H9 (cell line): Measurements from ENCODE around the gene LRR1. TPM values are rescaled to one million over a fixed set of nuclear protein-coding genes. Genes with fewer than 3 reads are reported as not detected.
A peak's percentile ranks its signal among the peaks of the same experiment; 100 is the strongest.

Source experiments
- DNase-seq: peaks from one replicate; pipeline ENCODE4 v3.0.0-alpha.2; 2017
- H2AFZ ChIP-seq: one replicate; pipeline ENCODE4 v1.6.1; 2013; ENCODE audit warnings: mild to moderate bottlenecking, low read length, control low read depth, moderate library complexity
- H2AK5ac ChIP-seq: 2 replicates; pipeline ENCODE4 v1.6.1; 2013; ENCODE audit warnings: low read length, control low read depth, mixed read lengths; ENCODE audit not compliant: insufficient read length
- H2BK120ac ChIP-seq: one replicate; pipeline ENCODE4 v1.6.1; 2013; ENCODE audit warnings: low read depth, mild to moderate bottlenecking, low read length, control low read depth, inconsistent platforms; ENCODE audit not compliant: poor library complexity, severe bottlenecking
- H2BK12ac ChIP-seq: 2 replicates; pipeline ENCODE4 v1.6.1; 2013; ENCODE audit warnings: low read length, control low read depth, mixed read lengths, low read depth; ENCODE audit not compliant: insufficient read length
- H2BK15ac ChIP-seq: 2 replicates; pipeline ENCODE4 v1.6.1; 2013; ENCODE audit warnings: low read depth, low read length, control low read depth
- H2BK20ac ChIP-seq: one replicate; pipeline ENCODE4 v1.6.1; 2013; ENCODE audit warnings: low read depth, mild to moderate bottlenecking, low read length, control low read depth, inconsistent platforms; ENCODE audit not compliant: poor library complexity, severe bottlenecking
- H2BK5ac ChIP-seq: 2 replicates; pipeline ENCODE4 v1.6.1; 2013; ENCODE audit warnings: low read length, control low read depth, mixed read lengths; ENCODE audit not compliant: insufficient read length
- H3K14ac ChIP-seq: 2 replicates; pipeline ENCODE4 v1.6.1; 2013; ENCODE audit warnings: low read length, control low read depth; ENCODE audit not compliant: insufficient read depth
- H3K18ac ChIP-seq: 2 replicates; pipeline ENCODE4 v1.6.1; 2013; ENCODE audit warnings: low read depth, mild to moderate bottlenecking, mixed read lengths, low read length, control low read depth; ENCODE audit not compliant: insufficient read length
- H3K23ac ChIP-seq: 2 replicates; pipeline ENCODE4 v1.6.1; 2013; ENCODE audit warnings: low read length, control low read depth, mixed read lengths, low read depth; ENCODE audit not compliant: insufficient read length
- H3K23me2 ChIP-seq: 2 replicates; pipeline ENCODE4 v1.6.1; 2013; ENCODE audit warnings: low read depth, mild to moderate bottlenecking, mixed read lengths, low read length, control low read depth; ENCODE audit not compliant: insufficient read length, poor library complexity, severe bottlenecking
- H3K27ac ChIP-seq: 2 replicates; pipeline ENCODE4 v1.5.1; 2013; ENCODE audit warnings: low read length, control low read depth, mixed read lengths, low read depth; ENCODE audit not compliant: insufficient read length
- H3K27me3 ChIP-seq: 2 replicates; pipeline ENCODE4 v1.6.1; 2013; ENCODE audit warnings: low read length, control low read depth, inconsistent platforms; ENCODE audit not compliant: insufficient read depth
- H3K4ac ChIP-seq: 2 replicates; pipeline ENCODE4 v1.6.1; 2013; ENCODE audit warnings: low read depth, mild to moderate bottlenecking, control low read depth, inconsistent platforms, low read length, moderate library complexity
- H3K4me1 ChIP-seq: 2 replicates; pipeline ENCODE4 v1.6.1; 2013; ENCODE audit warnings: low read length, control low read depth, inconsistent platforms; ENCODE audit not compliant: insufficient read depth
- H3K4me2 ChIP-seq: 2 replicates; pipeline ENCODE4 v1.6.1; 2013; ENCODE audit warnings: low read length, control low read depth, mixed read lengths; ENCODE audit not compliant: insufficient read length, insufficient read depth
- H3K56ac ChIP-seq: 2 replicates; pipeline ENCODE4 v1.6.1; 2013; ENCODE audit warnings: low read depth, mild to moderate bottlenecking, mixed read lengths, low read length, control low read depth; ENCODE audit not compliant: insufficient read length
- H3K79me1 ChIP-seq: 2 replicates; pipeline ENCODE4 v1.6.1; 2013; ENCODE audit warnings: low read depth, mild to moderate bottlenecking, moderate library complexity, low read length, control low read depth, inconsistent platforms; ENCODE audit not compliant: insufficient read depth, poor library complexity, severe bottlenecking
- H3K79me2 ChIP-seq: 2 replicates; pipeline ENCODE4 v1.6.1; 2013; ENCODE audit warnings: low read length, control low read depth, inconsistent platforms; ENCODE audit not compliant: insufficient read depth
- H3K9ac ChIP-seq: 2 replicates; pipeline ENCODE4 v1.6.1; 2013; ENCODE audit warnings: low read length, control low read depth, mixed read lengths; ENCODE audit not compliant: insufficient read length; ENCODE audit errors: extremely low read depth
- H3K9me3 ChIP-seq: one replicate; pipeline ENCODE4 v1.6.1; 2013; ENCODE audit warnings: low read depth, low read length, inconsistent platforms; ENCODE audit not compliant: control insufficient read depth
- H3T11ph ChIP-seq: one replicate; pipeline ENCODE4 v1.6.1; 2013; ENCODE audit warnings: mild to moderate bottlenecking, low read length, control low read depth, inconsistent platforms
- H4K20me1 ChIP-seq: one replicate; pipeline ENCODE4 v1.6.1; 2013; ENCODE audit not compliant: control insufficient read depth, insufficient read length, insufficient read depth
- H4K5ac ChIP-seq: 2 replicates; pipeline ENCODE4 v1.6.1; 2013; ENCODE audit warnings: low read depth, mild to moderate bottlenecking, mixed read lengths, low read length, control low read depth; ENCODE audit not compliant: insufficient read length
- H4K8ac ChIP-seq: replicated peaks from 2 replicates; pipeline ENCODE4 v1.6.1; 2013; ENCODE audit warnings: low read length, control low read depth, mixed read lengths, low read depth; ENCODE audit not compliant: insufficient read length
- H4K91ac ChIP-seq: 2 replicates; pipeline ENCODE4 v1.6.1; 2013; ENCODE audit warnings: low read depth, mild to moderate bottlenecking, moderate library complexity, mixed read lengths, low read length, control low read depth; ENCODE audit not compliant: insufficient read length
- H3K27ac Mint-ChIP-seq, 3 experiments: 2 replicates in 2 of 3; 3 replicates in 1 of 3; pipeline ENCODE4 v1.8.0; 2020 to 2021; ENCODE audit warnings: mixed read lengths in 3 of 3, mild to moderate bottlenecking in 1 of 3, moderate library complexity in 1 of 3
- H3K27me3 Mint-ChIP-seq: 2 replicates; pipeline ENCODE4 v1.8.0; 2021; ENCODE audit warnings: low read depth, mild to moderate bottlenecking, moderate library complexity, mixed read lengths
- H3K36me3 Mint-ChIP-seq, 3 experiments: 2 replicates in 2 of 3; 3 replicates in 1 of 3; pipeline ENCODE4 v1.8.0; 2020 to 2021; ENCODE audit warnings: low read depth in 3 of 3, mixed read lengths in 3 of 3; ENCODE audit not compliant: insufficient read depth in 1 of 3
- H3K4me1 Mint-ChIP-seq, 2 experiments: 2 replicates each; pipeline ENCODE4 v1.8.0; 2020; ENCODE audit warnings: mixed read lengths in 2 of 2
- H3K4me3 Mint-ChIP-seq, 2 experiments: 2 replicates in 1 of 2; 3 replicates in 1 of 2; pipeline ENCODE4 v1.8.0; 2020 to 2021; ENCODE audit warnings: mild to moderate bottlenecking in 2 of 2, mixed read lengths in 2 of 2, moderate library complexity in 1 of 2
- H3K9me3 Mint-ChIP-seq, 2 experiments: 2 replicates in 1 of 2; 3 replicates in 1 of 2; pipeline ENCODE4 v1.8.0; 2020; ENCODE audit warnings: mild to moderate bottlenecking in 2 of 2, mixed read lengths in 2 of 2, moderate library complexity in 1 of 2
- CTCF ChIP-seq: fragments of 200-600 bp; sonication (generic); conservative IDR thresholded peaks from 3 replicates; pipeline ENCODE4 v1.8.0; 2021; ENCODE audit warnings: antibody characterized with exemption, mild to moderate bottlenecking
- WGBS: extraction: QIAGEN DNeasy Blood & Tissue Kit; methylation state at CpG from one replicate; pipeline ENCODE4 v1.1.7; 2013; ENCODE audit warnings: missing lambda C conversion rate, low lambda C conversion rate, mixed read lengths; ENCODE audit not compliant: insufficient read length; ENCODE audit errors: extremely low coverage; 5-methylcytosine and 5-hydroxymethylcytosine counted together
- total RNA-seq: library from RNA; stranded (reverse); gene quantifications from 2 replicates; pipeline ENCODE4 v1.2.1, GENCODE V29; 2021

The LRR1 gene
- total RNA-seq, 1 experiment from 2014 or later = 38.6 TPM

- Histone ChIP-seq H4K91ac (no peak overlapping the region), H2BK15ac (no peak overlapping the region), H2BK12ac (no peak overlapping the region), H3T11ph (no peak overlapping the region), H3K27ac (no peak overlapping the region), H3K4me1 (no peaks in the 10 kb centered on the region; the same call in 1 of the 2 replicates), H3K79me1 (peaks cover 8% of the 10 kb centered on the region), H4K5ac (no peak overlapping the region), H3K27me3 (no peaks in the 10 kb centered on the region), H3K14ac (no peak overlapping the region), H2AFZ (no peak overlapping the region), H3K9me3 (no peaks in the 10 kb centered on the region), H2BK20ac (no peak overlapping the region), H3K9ac (no peak overlapping the region), H4K20me1 (no peaks in the 10 kb centered on the region), H4K8ac (no peak overlapping the region), H3K79me2 (peaks cover 12% of the 10 kb centered on the region; the same call in 1 of the 2 replicates), H3K4me2 (no peak overlapping the region), H3K23ac (no peak overlapping the region), H2AK5ac (no peak overlapping the region), H3K56ac (no peak overlapping the region), H2BK120ac (no peak overlapping the region), H3K23me2 (peaks cover 7% of the 10 kb centered on the region), H3K18ac (no peak overlapping the region), H3K4ac (no peak overlapping the region), H2BK5ac (no peak overlapping the region)
- H3K27ac Mint-ChIP-seq = peak overlapping the region in 1 of 3 experiments; percentile 35; a peak in 2 of 7 replicates
- no CpG with 5 or more reads among the region's 1 CpG for WGBS
- H3K27me3 Mint-ChIP-seq = no peaks in the 10 kb centered on the region
- H3K4me1 Mint-ChIP-seq = peaks cover 6 to 24% of the 10 kb centered on the region in 2 experiments
- DNase-seq = no peak
- no peak for TF ChIP-seq CTCF
- H3K36me3 Mint-ChIP-seq = peaks cover 21 to 53% (median 23%) of the 10 kb centered on the region in 3 experiments
- H3K9me3 Mint-ChIP-seq = peaks cover 0 to 3% of the 10 kb centered on the region in 2 experiments; a peak in 1 of 5 replicates
- H3K4me3 Mint-ChIP-seq = peak overlapping the region; percentile 12 to 52; a peak in 3 of 5 replicates
These were observed 38.1 kb downstream of the LRR1 start for GRCh38 chr14:49636866-49637265.
